ENCODE measurements around the gene CXCL13.

GRCh38 chr4:77631276-77631675 lies 25.7 kb downstream of the CXCL13 start:
- no peak for TF ChIP-seq CTCF (IDR thresholded peaks at IDR 0.05)
- TF ChIP-seq EP300 (IDR thresholded peaks at IDR 0.05): no peak
- no peak for TF ChIP-seq POLR2A (IDR thresholded peaks at IDR 0.05)

Data from tibial nerve (tissue), 4 donors.